BE2C (cell line): Measurements from ENCODE around the gene C9orf57.

Source experiments
- DNase-seq: peaks from one replicate; pipeline ENCODE4 v3.0.0-alpha.2; 2020
- H3K27me3 ChIP-seq: fragments of 250-450 bp; sonication (Bioruptor Pico); 2 replicates; pipeline ENCODE4 v1.5.1; 2020; ENCODE audit warnings: mild to moderate bottlenecking
- H3K36me3 ChIP-seq: fragments of 250-450 bp; sonication (Bioruptor Pico); 2 replicates; pipeline ENCODE4 v1.5.1; 2020; ENCODE audit warnings: mild to moderate bottlenecking
- H3K4me1 ChIP-seq: fragments of 250-450 bp; sonication (Bioruptor Pico); 2 replicates; pipeline ENCODE4 v1.5.1; 2020
- H3K4me3 ChIP-seq: 2 replicates; pipeline ENCODE4 v1.5.1; 2011; ENCODE audit warnings: low read depth, low read length
- H3K9me3 ChIP-seq: fragments of 250-450 bp; sonication (Bioruptor Pico); 2 replicates; pipeline ENCODE4 v1.5.1; 2020
- TF ChIP-seq, protein P1 (sequence below): IDR thresholded peaks from 2 replicates; pipeline ENCODE4 v1.5.1; 2012; ENCODE audit warnings: mild to moderate bottlenecking, low read depth, low read length

The C9orf57 gene

DNA sequence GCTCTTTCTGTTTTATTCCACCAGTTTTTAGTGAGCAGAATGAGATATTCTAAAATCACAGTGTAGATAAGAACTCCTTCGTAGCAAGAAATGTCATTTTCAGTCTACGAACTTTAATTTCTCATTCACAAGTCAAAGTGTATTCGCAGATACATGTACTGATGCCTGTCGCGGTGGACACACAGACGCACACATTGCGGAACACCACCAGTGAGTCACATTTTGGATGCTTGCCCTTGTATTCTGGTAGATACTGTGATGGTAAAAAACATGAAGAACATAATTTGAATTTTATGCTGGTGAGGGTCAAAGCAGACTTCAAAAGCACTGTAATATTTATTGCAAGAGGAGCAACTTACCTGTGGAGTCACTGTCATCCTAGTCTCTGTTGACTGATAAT, 4.7 kb upstream of the C9orf57 start:
- Histone ChIP-seq H3K4me1 (no peaks in the 10 kb centered on the region), H3K36me3 (no peaks in the 10 kb centered on the region), H3K4me3 (no peak overlapping the region), H3K9me3 (no peaks in the 10 kb centered on the region), H3K27me3 (no peaks in the 10 kb centered on the region; the same call in 1 of the 2 replicates)
- TF ChIP-seq, protein P1, sequence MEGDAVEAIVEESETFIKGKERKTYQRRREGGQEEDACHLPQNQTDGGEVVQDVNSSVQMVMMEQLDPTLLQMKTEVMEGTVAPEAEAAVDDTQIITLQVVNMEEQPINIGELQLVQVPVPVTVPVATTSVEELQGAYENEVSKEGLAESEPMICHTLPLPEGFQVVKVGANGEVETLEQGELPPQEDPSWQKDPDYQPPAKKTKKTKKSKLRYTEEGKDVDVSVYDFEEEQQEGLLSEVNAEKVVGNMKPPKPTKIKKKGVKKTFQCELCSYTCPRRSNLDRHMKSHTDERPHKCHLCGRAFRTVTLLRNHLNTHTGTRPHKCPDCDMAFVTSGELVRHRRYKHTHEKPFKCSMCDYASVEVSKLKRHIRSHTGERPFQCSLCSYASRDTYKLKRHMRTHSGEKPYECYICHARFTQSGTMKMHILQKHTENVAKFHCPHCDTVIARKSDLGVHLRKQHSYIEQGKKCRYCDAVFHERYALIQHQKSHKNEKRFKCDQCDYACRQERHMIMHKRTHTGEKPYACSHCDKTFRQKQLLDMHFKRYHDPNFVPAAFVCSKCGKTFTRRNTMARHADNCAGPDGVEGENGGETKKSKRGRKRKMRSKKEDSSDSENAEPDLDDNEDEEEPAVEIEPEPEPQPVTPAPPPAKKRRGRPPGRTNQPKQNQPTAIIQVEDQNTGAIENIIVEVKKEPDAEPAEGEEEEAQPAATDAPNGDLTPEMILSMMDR: no peak
- no peak for DNase-seq

- Histone ChIP-seq H3K9me3 (no peaks in the 10 kb centered on the region), H3K4me1 (no peaks in the 10 kb centered on the region), H3K4me3 (no peak overlapping the region), H3K36me3 (no peaks in the 10 kb centered on the region), H3K27me3 (0 out of 2 replicates have a peak, but pooled peaks cover 2% of the 10 kb centered on the region)
- DNase-seq: no peak
- TF ChIP-seq, protein P1: no peak
These were observed 8.3 kb downstream of the C9orf57 start for GRCh38 chr9:72052122-72052521.

GRCh38 chr9:72048850-72049249, 11.6 kb downstream of the C9orf57 start:
- H3K9me3 ChIP-seq: no peaks in the 10 kb centered on the region
- H3K4me3 ChIP-seq: no peak overlapping the region
- H3K4me1 ChIP-seq: no peaks in the 10 kb centered on the region
- H3K27me3 ChIP-seq: 0 out of 2 replicates have a peak, but pooled peaks cover 2% of the 10 kb centered on the region
- no peak for DNase-seq
- H3K36me3 ChIP-seq: no peaks in the 10 kb centered on the region
- TF ChIP-seq, protein P1: no peak

GRCh38 chr9:72046630-72047456, 13.6 kb downstream of the C9orf57 start:
- no peak for DNase-seq
- Histone ChIP-seq H3K9me3 (no peaks in the 10 kb centered on the region), H3K4me1 (no peaks in the 10 kb centered on the region), H3K4me3 (no peak overlapping the region), H3K36me3 (no peaks in the 10 kb centered on the region), H3K27me3 (0 out of 2 replicates have a peak, but pooled peaks cover 2% of the 10 kb centered on the region)
- TF ChIP-seq, protein P1: no peak

DNA sequence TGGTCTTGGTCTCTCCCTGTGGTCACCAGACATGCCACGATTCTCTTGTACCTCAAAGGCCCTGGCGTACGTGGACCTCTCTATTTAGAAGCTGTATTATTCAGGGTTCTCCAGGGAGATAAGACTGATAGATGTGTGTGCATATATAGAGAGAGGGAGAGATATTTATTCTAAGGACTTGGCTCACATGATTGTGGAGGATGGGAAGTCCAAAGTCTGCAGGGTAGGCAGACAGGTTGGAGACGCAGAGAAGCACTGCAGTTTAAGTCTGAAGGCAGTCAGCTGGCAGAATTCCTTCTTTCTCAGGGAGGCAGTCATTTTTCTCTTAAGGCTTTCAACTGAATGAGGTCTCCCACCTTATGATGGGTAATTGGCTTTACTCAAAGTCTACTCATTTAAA, 16.3 kb downstream of the C9orf57 start:
- no peaks in the 10 kb centered on the region for H3K36me3 ChIP-seq
- TF ChIP-seq, protein P1: no peak
- no peaks in the 10 kb centered on the region for H3K4me1 ChIP-seq
- no peaks in the 10 kb centered on the region for H3K9me3 ChIP-seq
- no peak for DNase-seq
- H3K4me3 ChIP-seq: no peak overlapping the region
- no peaks in the 10 kb centered on the region for H3K27me3 ChIP-seq

DNA sequence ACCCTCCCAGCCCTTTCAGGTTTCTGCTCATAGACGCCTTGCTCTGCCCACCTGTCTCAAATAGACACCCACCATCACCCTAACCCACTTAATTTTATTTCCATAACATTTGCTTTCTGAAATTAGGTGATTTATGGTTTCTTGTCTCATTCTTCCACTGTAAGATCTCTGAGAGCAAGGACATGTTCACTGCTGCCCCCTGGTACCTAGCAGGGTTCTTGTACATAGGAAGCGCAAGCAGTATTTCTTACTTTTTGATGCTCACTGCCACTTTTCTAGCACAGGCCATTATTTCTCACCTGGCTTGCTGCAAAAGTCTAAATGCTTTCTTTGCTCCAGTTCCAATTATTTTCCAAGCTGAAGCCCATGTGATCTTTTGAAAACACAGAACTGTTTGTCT, 16.8 kb downstream of the C9orf57 start:
- Histone ChIP-seq H3K4me3 (no peak overlapping the region), H3K9me3 (no peaks in the 10 kb centered on the region), H3K36me3 (no peaks in the 10 kb centered on the region), H3K4me1 (no peaks in the 10 kb centered on the region), H3K27me3 (no peaks in the 10 kb centered on the region)
- DNase-seq: no peak
- TF ChIP-seq, protein P1: no peak
